Bronchial epithelial cell (primary cell): ENCODE data around the gene PRR4. TPM values are rescaled to one million over a fixed set of nuclear protein-coding genes. Genes with fewer than 3 reads are reported as not detected.

Experiments
- DNase-seq: peaks from one replicate; pipeline ENCODE4 v3.0.0-alpha.2; 2010; ENCODE audit warnings: low read depth
- FAIRE-seq: peaks from 2 replicates; lab custom pipeline; 2011; peaks lifted over from hg19 to GRCh38; lab: Jason Lieb, UNC
- H3K27me3 ChIP-seq: 2 replicates; pipeline ENCODE4 v1.5.1; 2011; ENCODE audit warnings: low read length; ENCODE audit not compliant: control insufficient read depth, insufficient read depth
- H3K36me3 ChIP-seq: 2 replicates; pipeline ENCODE4 v1.5.1; 2011; ENCODE audit warnings: low read length; ENCODE audit not compliant: control insufficient read depth, insufficient read depth
- H3K4me3 ChIP-seq: 2 replicates; pipeline ENCODE4 v1.5.1; 2011; ENCODE audit warnings: mild to moderate bottlenecking, low read depth, low read length, control low read depth
- CTCF ChIP-seq: IDR thresholded peaks from 2 replicates; pipeline ENCODE4 v1.5.1; 2011; ENCODE audit warnings: mild to moderate bottlenecking, moderate library complexity, low read length, control low read depth, inconsistent platforms; ENCODE audit not compliant: insufficient read depth, severe bottlenecking
- total RNA-seq: library from RNA; depleted of rRNA; stranded (reverse); fragments of >200 nt; gene quantifications from 2 replicates; pipeline ENCODE4 v1.2.1, GENCODE V29; 2014

The PRR4 gene
- total RNA-seq, 1 donor from 2014 or later = 0.53 TPM

GRCh38 chr12:10851243-10851858 lies 2.1 kb upstream of the PRR4 start:
- DNase-seq = peak; percentile 35
- FAIRE-seq = no peak
- H3K36me3 ChIP-seq = no peaks in the 10 kb centered on the region
- no peak overlapping the region for H3K4me3 ChIP-seq
- TF ChIP-seq CTCF = no peak
- H3K27me3 ChIP-seq = no peaks in the 10 kb centered on the region

GRCh38 chr12:10847744-10848143 lies 1.5 kb downstream of the PRR4 start:
- TF ChIP-seq CTCF = no peak
- H3K36me3 ChIP-seq = no peaks in the 10 kb centered on the region
- FAIRE-seq = no peak

GRCh38 chr12:10842862-10843261 lies 6.4 kb downstream of the PRR4 start:
- H3K36me3 ChIP-seq = no peaks in the 10 kb centered on the region
- FAIRE-seq = no peak
- no peak for TF ChIP-seq CTCF
- H3K27me3 ChIP-seq = no peaks in the 10 kb centered on the region
- DNase-seq = no peak
- H3K4me3 ChIP-seq = no peak overlapping the region

More at GRCh38 chr12:10847744-10848143, 1.5 kb downstream of the PRR4 start:
- no peak for DNase-seq
- Histone ChIP-seq H3K27me3 (no peaks in the 10 kb centered on the region), H3K4me3 (no peak overlapping the region)

- H3K4me3 ChIP-seq = no peak overlapping the region
- no peaks in the 10 kb centered on the region for H3K36me3 ChIP-seq
- no peak for TF ChIP-seq CTCF
- no peaks in the 10 kb centered on the region for H3K27me3 ChIP-seq
- DNase-seq = no peak
- no peak for FAIRE-seq
These were observed 10.8 kb downstream of the PRR4 start for GRCh38 chr12:10838461-10838860.

GRCh38 chr12:10829994-10830393 lies 19.3 kb downstream of the PRR4 start:
- TF ChIP-seq CTCF = no peak
- H3K27me3 ChIP-seq = no peaks in the 10 kb centered on the region
- DNase-seq (no peak), FAIRE-seq (no peak)
- H3K4me3 ChIP-seq = no peak overlapping the region
- no peaks in the 10 kb centered on the region for H3K36me3 ChIP-seq

- Histone ChIP-seq H3K27me3 (no peaks in the 10 kb centered on the region), H3K36me3 (no peaks in the 10 kb centered on the region), H3K4me3 (no peak within 1 kb of the TSS)
- no peak for FAIRE-seq
- TF ChIP-seq CTCF = no peak
- no peak for DNase-seq
These were observed 23.0 kb downstream of the PRR4 start, which contains the start of gene TAS2R10 for GRCh38 chr12:10826258-10826657. Gene TAS2R10, minus strand, starts transcription at chr12:10826358. Its CDS starts 89 bp downstream, at chr12:10826269.
